IMR-90 (cell line): ENCODE measurements around the gene PSMC4. TPM values are rescaled to one million over a fixed set of nuclear protein-coding genes. Genes with fewer than 3 reads are reported as not detected.
A peak's percentile ranks its signal among the peaks of the same experiment; 100 is the strongest.

Experiments used
- ATAC-seq: fragments of 200-7000 bp; cut with Tn5 transposase; 2 replicates; pipeline ENCODE4 v1.9.1; 2020; ENCODE audit warnings: low read depth, mild to moderate bottlenecking, moderate library complexity
- BruUV-seq: library from RNA; stranded (reverse); fragments of 400-500 nt; replicated peaks from 2 replicates; lab custom pipeline; 2021; lab: Mats Ljungman, UMichigan
- CTCF ChIA-PET: fragments of 300-600 bp; formaldehyde crosslinking; extraction: SDS; loops from one replicate; lab custom pipeline; 2021; ENCODE audit warnings: antibody characterized with exemption; lab: Yijun Ruan, JAX
- POLR2A ChIA-PET: fragments of 300-600 bp; sonication (Branson Sonifier 250); formaldehyde crosslinking; loops from one replicate; lab custom pipeline; 2022; ENCODE audit warnings: antibody characterized with exemption; ENCODE audit not compliant: unreplicated experiment; lab: Charles Lee
- DNase-seq: peaks from one replicate; pipeline ENCODE4 v3.0.0; 2013
- H2AFZ ChIP-seq: replicated peaks from 2 replicates; pipeline ENCODE3; 2013; ENCODE audit warnings: low read length, mild to moderate bottlenecking; ENCODE audit not compliant: poor library complexity
- H2AK5ac ChIP-seq: 2 replicates; pipeline ENCODE4 v1.6.1; 2013; ENCODE audit warnings: low read depth, low read length, inconsistent platforms
- H2AK9ac ChIP-seq: replicated peaks from 2 replicates; pipeline ENCODE3; 2013; ENCODE audit warnings: mild to moderate bottlenecking, low read depth, low read length, moderate library complexity; ENCODE audit not compliant: poor library complexity
- H2BK120ac ChIP-seq: 2 replicates; pipeline ENCODE4 v1.6.1; 2013; ENCODE audit warnings: low read depth, low read length, inconsistent platforms
- H2BK15ac ChIP-seq: 3 replicates; pipeline ENCODE4 v1.6.1; 2013; ENCODE audit warnings: low read depth, low read length, inconsistent platforms
- H2BK20ac ChIP-seq: 2 replicates; pipeline ENCODE4 v1.6.1; 2013; ENCODE audit warnings: low read depth, mild to moderate bottlenecking, inconsistent platforms, low read length, moderate library complexity
- H2BK5ac ChIP-seq: 2 replicates; pipeline ENCODE4 v1.6.1; 2013; ENCODE audit warnings: mild to moderate bottlenecking, low read depth, low read length, inconsistent platforms; ENCODE audit not compliant: poor library complexity, severe bottlenecking
- H3K14ac ChIP-seq: replicated peaks from 2 replicates; pipeline ENCODE4 v1.6.1; 2013; ENCODE audit warnings: low read depth, low read length, inconsistent platforms
- H3K18ac ChIP-seq: 2 replicates; pipeline ENCODE4 v1.6.1; 2013; ENCODE audit warnings: low read depth, low read length, control low read depth
- H3K23ac ChIP-seq: 2 replicates; pipeline ENCODE4 v1.6.1; 2013; ENCODE audit warnings: low read depth, low read length, inconsistent platforms
- H3K27ac ChIP-seq: 2 replicates; pipeline ENCODE4 v1.5.1; 2013; ENCODE audit warnings: mild to moderate bottlenecking, control low read depth, low read length; ENCODE audit not compliant: insufficient read depth
- H3K27me3 ChIP-seq: 2 replicates; pipeline ENCODE4 v1.6.1; 2013; ENCODE audit warnings: low read length; ENCODE audit not compliant: control insufficient read depth, insufficient read depth
- H3K36me3 ChIP-seq: 2 replicates; pipeline ENCODE4 v1.6.1; 2013; ENCODE audit warnings: low read length, mixed read lengths; ENCODE audit not compliant: control insufficient read depth, insufficient read depth
- H3K4ac ChIP-seq: 2 replicates; pipeline ENCODE4 v1.6.1; 2013; ENCODE audit warnings: low read depth, low read length, inconsistent platforms
- H3K4me1 ChIP-seq: 2 replicates; pipeline ENCODE4 v1.6.1; 2013; ENCODE audit warnings: low read length, mixed read lengths; ENCODE audit not compliant: control insufficient read depth, insufficient read depth
- H3K4me2 ChIP-seq: 2 replicates; pipeline ENCODE4 v1.6.1; 2013; ENCODE audit warnings: low read depth, mild to moderate bottlenecking, control low read depth, low read length, moderate library complexity
- H3K4me3 ChIP-seq: 2 replicates; pipeline ENCODE4 v1.5.1; 2013; ENCODE audit warnings: low read depth, mild to moderate bottlenecking, control low read depth, low read length, moderate library complexity; ENCODE audit not compliant: insufficient read depth
- H3K56ac ChIP-seq: 2 replicates; pipeline ENCODE4 v1.6.1; 2013; ENCODE audit warnings: low read length, inconsistent platforms; ENCODE audit not compliant: insufficient read depth; ENCODE audit errors: extremely low read depth
- H3K79me1 ChIP-seq, 2 experiments: 2 replicates each; pipeline ENCODE4 v1.6.1; 2013; ENCODE audit warnings: low read length in 2 of 2, inconsistent platforms in 1 of 2, low read depth in 1 of 2
- H3K9ac ChIP-seq: 2 replicates; pipeline ENCODE4 v1.6.1; 2013; ENCODE audit warnings: low read depth, low read length, control low read depth
- H3K9me1 ChIP-seq: 2 replicates; pipeline ENCODE4 v1.6.1; 2013; ENCODE audit warnings: low read length, inconsistent platforms; ENCODE audit not compliant: insufficient read depth
- H3K9me3 ChIP-seq: 2 replicates; pipeline ENCODE4 v1.6.1; 2013; ENCODE audit warnings: low read length; ENCODE audit not compliant: control insufficient read depth, insufficient read depth
- H4K20me1 ChIP-seq: 2 replicates; pipeline ENCODE4 v1.6.1; 2013; ENCODE audit warnings: low read length, inconsistent platforms; ENCODE audit not compliant: insufficient read depth
- H4K5ac ChIP-seq: 2 replicates; pipeline ENCODE4 v1.6.1; 2013; ENCODE audit warnings: mild to moderate bottlenecking, low read depth, low read length, control low read depth
- H4K8ac ChIP-seq, 2 experiments: 2 replicates each; pipeline ENCODE4 v1.6.1; 2013; ENCODE audit warnings: low read depth in 2 of 2, low read length in 2 of 2, control low read depth in 1 of 2, inconsistent platforms in 1 of 2
- H4K91ac ChIP-seq: 2 replicates; pipeline ENCODE4 v1.6.1; 2013; ENCODE audit warnings: low read depth, low read length, inconsistent platforms; ENCODE audit not compliant: insufficient read depth
- FOS ChIP-seq: fragments of 150-350 bp; IDR thresholded peaks from 2 replicates; pipeline ENCODE4 v1.6.1; 2016; ENCODE audit warnings: low read depth, low read length
- NFE2L2 ChIP-seq: fragments of 150-350 bp; IDR thresholded peaks from 2 replicates; pipeline ENCODE4 v1.6.1; 2016; ENCODE audit warnings: low read depth, mild to moderate bottlenecking, low read length
- RAD21 ChIP-seq: IDR thresholded peaks from 2 replicates; pipeline ENCODE4 v1.6.1; 2012; ENCODE audit warnings: low read length, improper control_type of control experiment
- WGBS, 2 experiments: methylation state at CpG; one replicate each; pipeline versions ENCODE4 v1.1.5 to v1.1.7; 2013; ENCODE audit warnings: missing lambda C conversion rate in 2 of 2; ENCODE audit not compliant: insufficient read length in 1 of 2; ENCODE audit errors: extremely low coverage in 2 of 2; 5-methylcytosine and 5-hydroxymethylcytosine counted together
- dilution Hi-C: fragments of 300-500 bp; cut with HindIII; formaldehyde crosslinking; loops from one replicate; pipeline ENCODE4 v1.14.3; 2018; ENCODE audit warnings: low sequenced_read_pairs; ENCODE audit not compliant: unreplicated experiment
- in situ Hi-C: fragments of 300-500 bp; cut with MboI; formaldehyde crosslinking; loops from 3 replicates; pipeline ENCODE4 v1.14.3; 2019; ENCODE audit warnings: low sequenced_read_pairs, inconsistent platforms, mixed read lengths
- intact Hi-C: fragments of 100-400 bp; cut with micrococcal nuclease; formaldehyde crosslinking; loops from 2 replicates; pipeline ENCODE4 v1.10.0; 2022
- polyA plus RNA-seq, 3 experiments: library from polyadenylated mRNA; depleted of rRNA; stranded (reverse); fragments of >200 nt; gene quantifications; 2 replicates each; pipeline ENCODE4 v1.2.3, GENCODE V29; 2012; ENCODE audit warnings: low replicate concordance in 1 of 3
- total RNA-seq: library from RNA; depleted of rRNA; stranded (reverse); fragments of >200 nt; gene quantifications from 2 replicates; pipeline ENCODE4 v1.2.3, GENCODE V29; 2012

Gene PSMC4
- total and polyA plus RNA-seq, 2 of the 4 experiments (the other 2 are of a cell fraction): 148 to 216 TPM

DNA sequence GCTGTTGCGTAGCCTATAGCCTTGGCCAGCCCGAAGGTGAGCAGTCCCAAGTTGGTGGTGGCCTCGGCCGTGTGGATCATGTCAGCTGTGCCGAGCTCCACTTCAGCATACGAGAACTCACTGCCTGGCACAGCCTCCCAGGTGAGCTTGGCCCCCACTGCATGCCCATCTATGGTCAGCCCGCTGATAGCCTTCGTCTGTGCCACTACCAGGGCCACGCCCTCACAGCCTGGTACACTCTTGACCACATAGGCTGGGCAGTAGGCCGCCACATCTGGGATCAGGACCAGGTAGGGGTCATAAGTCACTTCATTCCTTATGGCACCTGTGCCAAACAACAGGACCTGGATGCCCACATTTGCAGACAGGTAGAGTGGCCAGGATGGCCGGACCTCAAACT lies 43.9 kb upstream of the PSMC4 start:
- TF ChIP-seq RAD21 (no peak), FOS (no peak), NFE2L2 (no peak)
- Histone ChIP-seq H3K27me3 (no peaks in the 10 kb centered on the region), H4K20me1 (no peaks in the 10 kb centered on the region), H3K23ac (no peak overlapping the region), H2BK15ac (no peak overlapping the region), H4K5ac (no peak overlapping the region), H3K9ac (no peak overlapping the region), H3K18ac (no peak overlapping the region), H3K9me3 (no peaks in the 10 kb centered on the region), H3K56ac (no peak overlapping the region), H3K14ac (no peak overlapping the region), H3K4me3 (no peak overlapping the region), H3K4me2 (no peak overlapping the region), H2AK5ac (no peak overlapping the region), H3K36me3 (no peaks in the 10 kb centered on the region), H3K27ac (no peak overlapping the region), H4K91ac (no peak overlapping the region), H2BK5ac (no peak overlapping the region), H3K79me1 (no peaks in the 10 kb centered on the region), H2BK20ac (no peak overlapping the region), H3K4ac (no peak overlapping the region), H2AFZ (peak overlapping the region; percentile 21), H3K4me1 (no peaks in the 10 kb centered on the region), H3K9me1 (no peaks in the 10 kb centered on the region), H2AK9ac (no peak overlapping the region), H4K8ac (no peak overlapping the region), H2BK120ac (no peak overlapping the region)
- DNase-seq: no peak
- BruUV-seq: no TSS peak
- in situ Hi-C loops (no loop called here), dilution Hi-C loops (no loop called here), intact Hi-C loops (no loop called here)
- WGBS, 2 experiments: 71% methylated on average over 6 of the region's 11 CpGs; no CpG with 5 or more reads in 1 of the 2 experiments
- CTCF ChIA-PET: no interaction called here
- ATAC-seq: no peak
- POLR2A ChIA-PET: no interaction called here
